ENCODE data around the gene ELN.
A peak's percentile ranks its signal among the peaks of the same experiment; 100 is the strongest.

Gene ELN

DNA sequence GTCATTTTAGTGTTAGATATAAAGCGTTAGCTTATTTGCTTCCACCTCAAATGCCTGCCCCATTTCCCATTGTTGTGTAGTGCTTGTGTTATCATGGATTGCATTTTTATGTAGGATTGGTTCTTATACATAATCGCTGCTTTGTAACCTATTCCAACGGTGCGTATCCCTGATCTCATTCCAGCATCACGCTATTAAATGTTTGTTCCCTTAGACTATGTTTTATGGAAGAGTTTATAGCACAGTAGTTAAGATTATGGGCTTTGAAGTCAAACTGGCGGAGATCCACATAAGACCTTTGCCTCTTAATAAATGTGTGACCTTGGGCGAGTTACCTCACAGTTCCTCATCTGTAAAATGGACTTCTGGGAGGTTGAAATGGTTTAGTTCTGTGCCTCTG is 34.0 kb upstream of the ELN start:
- H3K9me3 Mint-ChIP-seq = peaks cover 21% of the 10 kb centered on the region
- H3K4me3 Mint-ChIP-seq = no peak overlapping the region
- H3K27ac Mint-ChIP-seq = no peak overlapping the region

DNA sequence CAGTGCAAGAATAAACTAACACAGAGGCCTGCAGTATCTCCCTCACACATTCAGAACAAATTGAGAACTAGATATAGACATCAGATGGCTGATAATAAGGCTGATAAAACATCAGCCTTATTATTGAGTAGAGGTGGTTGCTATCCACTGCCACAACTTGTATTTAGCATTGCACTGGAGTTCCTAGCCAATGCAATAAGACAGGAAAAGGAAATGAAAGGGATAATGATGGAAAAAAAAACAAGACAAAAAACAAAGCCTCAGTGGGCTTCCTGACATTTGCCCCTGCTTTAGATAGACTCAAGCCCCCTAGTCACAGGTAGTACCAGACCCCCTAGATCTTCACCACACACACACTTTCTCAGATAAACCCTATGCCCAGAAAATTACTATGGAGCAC is 33.2 kb upstream of the ELN start:
- Mint-ChIP-seq H3K4me1 (ENCODE audit: low read depth) (no peaks in the 10 kb centered on the region), H3K4me3 (no peak overlapping the region), H3K9me3 (peaks cover 21% of the 10 kb centered on the region), H3K27me3 (ENCODE audit: low read depth) (no peaks in the 10 kb centered on the region), H3K36me3 (ENCODE audit: low read depth) (no peaks in the 10 kb centered on the region), H3K27ac (no peak overlapping the region)
- DNase-seq (ENCODE audit: low spot score) = no peak

More for the DNA sequence above, 34.0 kb upstream of the ELN start:
- no peaks in the 10 kb centered on the region for H3K27me3 Mint-ChIP-seq (ENCODE audit: low read depth)
- no peaks in the 10 kb centered on the region for H3K36me3 Mint-ChIP-seq (ENCODE audit: low read depth)
- no peak for DNase-seq (ENCODE audit: low spot score)
- H3K4me1 Mint-ChIP-seq (ENCODE audit: low read depth) = no peaks in the 10 kb centered on the region

DNA sequence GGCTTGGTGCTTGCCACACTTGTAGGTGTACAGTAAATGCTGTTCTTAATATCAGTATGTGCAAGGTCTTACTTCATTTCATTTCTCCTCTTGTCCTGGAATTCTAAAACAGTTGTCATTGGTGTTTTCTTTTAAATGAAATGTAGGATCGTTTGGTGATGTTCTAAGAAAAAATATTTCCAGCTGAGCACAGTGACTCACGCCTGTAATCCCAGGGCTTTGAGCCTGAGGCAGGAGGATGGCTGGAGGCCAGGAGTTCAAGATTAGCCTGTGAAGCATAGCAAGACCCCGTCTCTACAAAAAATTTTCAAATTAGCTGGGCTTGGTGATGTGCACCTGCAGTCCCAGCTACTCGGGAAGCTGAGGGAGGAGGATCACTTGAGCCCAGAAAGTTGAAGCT is 32.6 kb upstream of the ELN start:
- Mint-ChIP-seq H3K9me3 (peaks cover 21% of the 10 kb centered on the region), H3K27ac (no peak overlapping the region), H3K4me3 (no peak overlapping the region), H3K27me3 (ENCODE audit: low read depth) (no peaks in the 10 kb centered on the region), H3K36me3 (ENCODE audit: low read depth) (no peaks in the 10 kb centered on the region), H3K4me1 (ENCODE audit: low read depth) (no peaks in the 10 kb centered on the region)
- DNase-seq (ENCODE audit: low spot score) = no peak

DNA sequence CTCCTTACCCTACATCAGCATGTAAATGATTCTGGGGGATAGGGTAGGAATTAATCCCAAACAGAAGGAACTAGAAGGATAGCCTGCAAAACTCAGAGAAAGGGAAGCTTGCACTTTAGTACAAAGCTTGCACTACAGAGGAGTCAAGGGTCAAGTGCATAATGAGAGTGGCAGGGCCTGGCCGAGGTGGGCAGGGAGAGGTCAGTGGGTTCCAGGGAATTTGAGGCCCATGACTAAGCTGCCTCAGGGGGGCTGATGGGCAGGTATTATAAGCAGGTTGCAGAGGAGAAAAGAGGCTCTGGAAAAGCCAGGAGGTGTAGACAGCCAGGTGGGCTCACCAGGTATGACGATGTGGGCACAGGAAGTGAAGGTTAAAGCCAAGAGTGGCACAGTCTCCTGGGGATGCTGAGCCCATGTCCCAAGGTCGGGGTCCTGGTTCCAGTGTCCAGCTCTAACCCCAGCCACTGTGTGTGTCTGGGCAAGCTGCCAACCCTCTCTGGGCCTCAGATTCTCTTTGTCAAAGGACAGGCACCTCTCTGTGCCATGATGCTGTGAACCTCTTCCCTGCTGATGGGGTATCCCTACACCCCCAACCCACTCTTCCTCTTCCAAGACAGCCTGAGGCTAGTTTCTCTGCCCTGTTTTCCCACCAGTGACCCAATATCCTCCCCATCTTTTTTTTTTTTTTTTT is 32.0 kb upstream of the ELN start:
- no peaks in the 10 kb centered on the region for H3K27me3 Mint-ChIP-seq (ENCODE audit: low read depth)
- H3K4me1 Mint-ChIP-seq (ENCODE audit: low read depth) = no peaks in the 10 kb centered on the region
- DNase-seq (ENCODE audit: low spot score) = no peak
- no peaks in the 10 kb centered on the region for H3K36me3 Mint-ChIP-seq (ENCODE audit: low read depth)
- H3K9me3 Mint-ChIP-seq = peaks cover 21% of the 10 kb centered on the region
- H3K4me3 Mint-ChIP-seq = no peak overlapping the region
- no peak overlapping the region for H3K27ac Mint-ChIP-seq

DNA sequence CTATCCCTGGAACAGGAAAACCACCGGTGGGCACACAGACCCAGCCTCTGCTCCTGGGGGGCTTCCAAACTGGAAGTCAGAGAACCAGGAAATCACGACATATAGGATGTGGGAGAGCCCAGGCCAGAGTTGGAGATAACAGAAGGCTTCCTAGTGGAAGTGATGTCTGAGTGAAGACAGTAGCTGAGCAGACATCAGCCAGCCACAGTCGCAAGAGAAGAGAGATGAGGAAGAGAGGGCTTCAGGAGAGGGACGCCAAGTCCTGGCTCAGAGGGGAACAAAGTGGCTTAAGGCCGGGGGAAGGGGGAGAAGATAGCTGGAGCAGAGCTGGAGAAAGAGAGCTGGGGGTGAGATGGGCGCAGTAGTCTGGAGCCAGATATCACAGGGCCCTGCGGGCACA is 30.9 kb upstream of the ELN start:
- Mint-ChIP-seq H3K4me3 (no peak overlapping the region), H3K36me3 (ENCODE audit: low read depth) (no peaks in the 10 kb centered on the region), H3K4me1 (ENCODE audit: low read depth) (peaks cover 2% of the 10 kb centered on the region)

DNA sequence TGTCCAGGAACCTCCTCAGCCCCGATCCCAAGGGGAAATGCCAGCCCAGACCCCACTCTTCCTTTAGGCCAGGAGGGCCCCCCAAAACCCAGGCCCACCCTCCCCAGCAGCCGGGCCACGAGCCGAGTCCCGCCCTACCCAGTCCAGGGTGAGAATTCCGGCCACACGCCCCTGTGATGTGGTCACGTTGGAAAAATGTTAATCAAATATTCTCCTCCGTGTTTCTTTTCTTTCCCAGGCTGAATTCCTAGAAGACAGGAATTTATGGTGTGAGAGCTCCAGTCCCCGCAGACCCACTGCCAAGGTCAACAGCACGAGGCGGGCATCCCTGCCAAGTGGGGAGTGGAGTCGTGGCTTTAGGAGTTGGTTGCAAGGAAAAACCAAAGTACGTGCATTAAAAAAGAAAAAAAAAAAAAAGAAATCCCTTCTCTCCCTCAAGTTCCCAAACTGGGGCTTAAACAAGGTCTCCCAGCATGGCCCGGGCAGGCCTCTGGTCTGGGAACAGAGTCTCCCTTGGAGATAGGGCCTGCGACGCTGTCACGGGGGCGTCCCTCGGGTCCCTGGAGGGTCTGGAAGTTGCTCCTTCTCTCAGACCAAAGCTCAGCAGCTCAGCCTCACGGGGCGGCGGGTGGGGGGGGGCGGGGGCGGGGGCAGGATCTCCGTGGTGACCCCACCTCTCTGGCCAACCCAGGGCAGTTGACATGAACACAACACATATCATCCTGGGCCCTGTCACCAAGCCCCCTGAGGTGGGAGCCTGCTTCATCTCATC is 28.1 kb upstream of the ELN start:
- Mint-ChIP-seq H3K27ac (no peak overlapping the region), H3K9me3 (peaks cover 11% of the 10 kb centered on the region), H3K4me1 (ENCODE audit: low read depth) (peaks cover 10% of the 10 kb centered on the region), H3K36me3 (ENCODE audit: low read depth) (no peaks in the 10 kb centered on the region), H3K4me3 (no peak overlapping the region), H3K27me3 (ENCODE audit: low read depth) (no peaks in the 10 kb centered on the region)
- DNase-seq (ENCODE audit: low spot score) = no peak

More for the DNA sequence above, 30.9 kb upstream of the ELN start:
- H3K27me3 Mint-ChIP-seq (ENCODE audit: low read depth) = no peaks in the 10 kb centered on the region
- DNase-seq (ENCODE audit: low spot score) = no peak
- peaks cover 21% of the 10 kb centered on the region for H3K9me3 Mint-ChIP-seq
- H3K27ac Mint-ChIP-seq = peak overlapping the region; percentile 32

DNA sequence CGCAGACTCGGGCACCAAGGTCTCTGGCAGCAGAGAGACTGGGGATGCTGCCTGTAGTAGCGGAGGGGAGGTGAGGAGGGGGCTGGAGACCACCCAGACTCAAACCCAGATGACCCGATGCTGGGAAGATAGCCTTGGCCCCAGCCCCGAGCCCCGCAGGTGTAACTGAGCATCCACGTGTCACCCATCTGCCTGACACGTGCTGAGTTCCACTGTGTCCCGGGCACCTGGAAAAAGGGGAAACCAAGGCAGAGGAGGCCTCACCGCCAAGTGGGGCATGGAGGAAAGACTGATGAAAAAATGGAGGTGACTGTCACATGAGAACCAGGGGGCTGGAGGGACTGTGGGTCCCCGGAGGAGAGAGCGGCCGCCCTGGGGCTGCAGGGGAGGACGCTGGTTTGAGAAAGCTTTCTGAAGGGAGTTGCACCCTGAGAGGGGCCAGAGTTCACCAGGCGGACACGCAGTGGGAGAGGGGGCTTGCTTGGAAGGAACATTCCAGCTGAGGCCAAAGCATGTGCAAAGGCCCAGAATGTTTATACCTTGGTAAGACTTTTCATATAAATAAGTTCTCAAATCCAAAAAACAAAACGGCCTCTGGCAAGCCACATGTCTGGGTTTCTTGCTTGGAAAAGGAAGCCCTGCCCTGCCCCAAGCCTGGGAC is 27.4 kb upstream of the ELN start:
- Mint-ChIP-seq H3K27me3 (ENCODE audit: low read depth) (no peaks in the 10 kb centered on the region), H3K27ac (no peak overlapping the region), H3K4me3 (no peak overlapping the region), H3K9me3 (peaks cover 3% of the 10 kb centered on the region), H3K36me3 (ENCODE audit: low read depth) (no peaks in the 10 kb centered on the region), H3K4me1 (ENCODE audit: low read depth) (peaks cover 10% of the 10 kb centered on the region)
- no peak for DNase-seq (ENCODE audit: low spot score)

DNA sequence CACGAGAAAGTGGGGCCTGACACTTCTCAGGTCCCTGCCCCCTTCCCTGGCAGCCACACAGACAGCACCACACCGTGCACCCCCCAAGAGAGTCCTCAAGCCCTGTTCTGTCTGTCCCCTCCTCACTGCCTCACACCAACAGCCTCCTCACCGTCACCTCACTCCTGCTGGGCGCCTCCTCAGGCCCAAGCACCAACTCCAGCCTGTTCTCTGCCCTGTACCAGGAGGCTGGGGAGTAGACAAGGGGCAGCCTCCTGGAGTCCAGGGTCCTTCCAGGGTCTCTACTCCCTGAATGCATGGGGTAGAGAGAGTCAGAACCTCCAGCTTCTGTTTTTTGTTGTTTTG is 26.9 kb upstream of the ELN start:
- H3K4me3 Mint-ChIP-seq = no peak overlapping the region
- H3K27me3 Mint-ChIP-seq (ENCODE audit: low read depth) = no peaks in the 10 kb centered on the region
- H3K4me1 Mint-ChIP-seq (ENCODE audit: low read depth) = peaks cover 10% of the 10 kb centered on the region
- no peaks in the 10 kb centered on the region for H3K9me3 Mint-ChIP-seq
- DNase-seq (ENCODE audit: low spot score) = no peak
- H3K36me3 Mint-ChIP-seq (ENCODE audit: low read depth) = no peaks in the 10 kb centered on the region
- H3K27ac Mint-ChIP-seq = no peak overlapping the region

DNA sequence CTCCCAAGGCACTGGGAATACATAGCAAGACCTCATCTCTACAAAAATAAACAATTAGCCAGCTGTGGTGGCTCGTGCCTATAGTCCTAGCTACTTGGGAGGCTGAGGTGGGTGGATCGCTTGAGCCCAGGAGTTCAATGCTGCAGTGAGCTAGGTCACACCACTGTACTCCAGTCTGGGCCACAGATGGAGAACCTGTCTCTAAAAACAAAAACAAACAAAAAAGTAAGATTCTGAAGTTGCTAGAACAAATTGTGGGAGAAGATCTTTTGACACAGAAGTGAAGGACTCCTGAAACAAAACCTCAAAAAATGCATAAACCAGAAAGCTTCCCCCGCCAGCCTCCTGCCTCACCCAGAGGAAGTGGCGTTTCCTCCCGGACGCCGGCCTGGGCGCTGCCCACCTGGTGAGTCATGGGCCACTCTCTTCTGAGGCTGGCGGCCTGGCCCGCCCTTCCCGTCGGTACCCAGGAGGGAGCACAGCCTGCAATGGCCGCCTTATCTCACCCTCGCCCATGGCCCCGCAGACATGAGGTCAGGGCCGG is 25.4 kb upstream of the ELN start:
- no peaks in the 10 kb centered on the region for H3K27me3 Mint-ChIP-seq (ENCODE audit: low read depth)
- H3K36me3 Mint-ChIP-seq (ENCODE audit: low read depth) = no peaks in the 10 kb centered on the region
- H3K4me1 Mint-ChIP-seq (ENCODE audit: low read depth) = peaks cover 10% of the 10 kb centered on the region
- H3K4me3 Mint-ChIP-seq = peak overlapping the region; percentile 52
- no peaks in the 10 kb centered on the region for H3K9me3 Mint-ChIP-seq
- DNase-seq (ENCODE audit: low spot score) = peak; percentile 29
- H3K27ac Mint-ChIP-seq = peak overlapping the region; percentile 69

DNA sequence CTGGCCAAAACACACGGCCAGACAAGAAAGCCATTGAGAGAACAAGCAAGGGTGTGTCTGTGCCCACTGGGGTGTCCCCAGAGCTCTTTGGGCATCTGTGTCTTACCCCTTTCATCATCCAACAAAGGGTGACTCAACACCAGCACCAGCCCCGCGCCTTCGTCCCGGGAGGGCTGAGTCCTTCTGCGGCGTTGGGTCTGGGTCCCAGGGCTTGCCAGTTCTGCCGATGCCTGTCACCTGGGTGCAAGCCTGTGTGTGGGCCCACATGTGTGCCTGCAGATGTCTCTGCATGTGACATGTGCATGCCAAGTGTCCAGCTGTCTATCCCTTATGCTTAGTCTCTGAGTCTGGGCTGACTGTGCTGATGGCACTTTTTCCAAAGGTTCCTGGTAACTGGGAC is 24.4 kb upstream of the ELN start:
- H3K36me3 Mint-ChIP-seq (ENCODE audit: low read depth) = no peaks in the 10 kb centered on the region
- H3K27ac Mint-ChIP-seq = no peak overlapping the region
- no peak overlapping the region for H3K4me3 Mint-ChIP-seq
- no peak for DNase-seq (ENCODE audit: low spot score)
- no peaks in the 10 kb centered on the region for H3K9me3 Mint-ChIP-seq
- H3K4me1 Mint-ChIP-seq (ENCODE audit: low read depth) = peaks cover 10% of the 10 kb centered on the region
- H3K27me3 Mint-ChIP-seq (ENCODE audit: low read depth) = no peaks in the 10 kb centered on the region

DNA sequence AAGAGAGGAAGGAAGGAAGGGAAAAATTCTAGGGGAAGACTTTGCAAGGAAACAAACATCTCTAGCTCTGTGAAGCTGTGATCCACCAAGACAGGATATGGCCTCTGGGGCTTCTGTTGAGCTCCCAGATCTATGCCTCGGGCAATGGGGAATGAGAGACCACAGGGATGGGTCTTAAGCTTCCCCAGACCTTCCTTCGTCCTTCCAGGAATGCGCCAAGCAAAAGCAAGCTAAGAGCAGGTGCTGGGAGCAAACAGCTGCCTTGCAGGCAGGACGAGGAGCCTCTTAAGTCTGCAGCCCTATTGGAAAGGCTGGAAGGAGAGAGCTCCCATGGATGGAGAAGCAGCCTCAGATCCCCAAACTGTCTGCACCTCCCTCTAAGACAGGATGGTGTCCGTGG is 21.9 kb upstream of the ELN start:
- Mint-ChIP-seq H3K9me3 (no peaks in the 10 kb centered on the region), H3K36me3 (ENCODE audit: low read depth) (no peaks in the 10 kb centered on the region), H3K4me1 (ENCODE audit: low read depth) (peaks cover 10% of the 10 kb centered on the region), H3K27ac (no peak overlapping the region), H3K27me3 (ENCODE audit: low read depth) (no peaks in the 10 kb centered on the region), H3K4me3 (no peak overlapping the region)
- DNase-seq (ENCODE audit: low spot score) = no peak

DNA sequence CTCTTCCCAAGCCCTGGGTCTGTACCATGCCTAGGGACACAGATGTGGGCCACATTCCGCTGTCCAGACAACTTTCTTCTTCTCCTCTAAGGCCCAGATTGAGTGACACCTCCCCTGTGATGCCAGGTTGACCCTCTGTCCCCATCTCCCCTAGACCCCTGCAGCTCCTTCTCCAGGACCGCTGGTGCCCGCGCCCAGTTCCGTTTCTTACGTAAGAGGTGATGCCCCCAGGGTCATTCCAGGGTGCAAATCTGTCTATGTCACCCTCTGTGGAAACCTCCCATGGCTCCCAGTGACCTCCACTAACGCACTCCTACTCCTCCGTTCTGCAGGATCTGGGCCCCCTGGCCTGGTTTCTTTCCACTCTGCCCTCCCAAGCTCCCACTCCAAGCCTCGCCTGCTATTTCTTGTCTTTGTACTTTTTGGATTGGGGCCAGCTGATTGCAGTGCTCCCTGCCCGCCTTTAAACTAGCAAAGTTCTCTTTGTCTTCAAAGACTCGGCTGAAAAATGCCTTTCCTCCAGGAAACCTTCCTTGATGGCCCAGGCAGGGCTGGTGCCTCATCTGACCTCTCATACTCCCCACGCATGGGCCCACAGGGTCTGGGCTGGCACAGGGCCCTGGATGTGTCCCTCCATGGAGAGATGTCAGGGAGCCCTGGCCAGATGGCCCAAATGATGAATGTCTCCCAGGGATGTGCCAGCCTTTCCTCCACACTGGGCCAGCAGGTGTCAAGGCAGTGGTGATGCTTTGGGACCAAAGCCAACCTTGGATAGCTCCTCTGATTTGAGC is 21.3 kb upstream of the ELN start:
- Mint-ChIP-seq H3K36me3 (ENCODE audit: low read depth) (no peaks in the 10 kb centered on the region), H3K27ac (no peak overlapping the region), H3K9me3 (no peaks in the 10 kb centered on the region), H3K4me3 (no peak overlapping the region), H3K4me1 (ENCODE audit: low read depth) (peaks cover 10% of the 10 kb centered on the region), H3K27me3 (ENCODE audit: low read depth) (no peaks in the 10 kb centered on the region)
- DNase-seq (ENCODE audit: low spot score) = no peak

DNA sequence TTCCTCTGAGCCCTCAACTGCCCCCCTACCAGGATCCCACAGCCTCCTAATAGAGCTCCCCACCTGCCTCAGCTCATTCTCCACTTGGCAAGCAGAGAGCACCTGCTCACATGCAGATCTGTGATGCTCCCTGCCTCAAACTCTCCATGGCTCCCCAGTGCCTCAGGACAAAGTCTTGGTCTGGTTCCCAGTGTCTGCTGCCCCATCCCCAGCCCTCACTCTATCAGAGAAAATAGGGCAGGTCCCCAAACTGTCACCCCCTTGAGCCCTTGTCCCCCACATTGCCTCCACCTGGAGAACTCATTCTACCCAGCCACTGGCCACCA is 20.8 kb upstream of the ELN start:
- H3K36me3 Mint-ChIP-seq (ENCODE audit: low read depth) = no peaks in the 10 kb centered on the region
- H3K9me3 Mint-ChIP-seq = no peaks in the 10 kb centered on the region
- no peaks in the 10 kb centered on the region for H3K27me3 Mint-ChIP-seq (ENCODE audit: low read depth)
- peaks cover 7% of the 10 kb centered on the region for H3K4me1 Mint-ChIP-seq (ENCODE audit: low read depth)
- no peak for DNase-seq (ENCODE audit: low spot score)
- H3K27ac Mint-ChIP-seq = no peak overlapping the region
- no peak overlapping the region for H3K4me3 Mint-ChIP-seq

DNA sequence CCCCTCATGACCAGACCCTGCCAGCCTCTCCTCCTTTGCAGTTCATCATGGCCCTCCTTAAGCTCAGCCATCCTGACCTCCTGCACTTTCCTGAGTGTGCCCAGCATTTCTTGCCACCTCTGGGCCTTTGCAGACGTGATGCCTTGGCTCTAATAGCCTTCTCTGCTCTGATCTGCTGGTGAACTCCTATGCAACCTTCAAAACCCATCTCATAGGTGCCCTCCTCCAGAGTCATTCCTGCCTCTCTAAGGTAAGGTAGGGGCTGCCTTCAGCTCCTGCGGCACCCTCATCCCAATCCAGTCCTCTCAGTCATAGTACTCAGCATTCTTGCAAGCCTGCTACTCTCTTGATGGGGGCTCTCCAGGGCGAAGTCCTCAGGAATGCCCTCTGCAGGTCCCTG is 19.3 kb upstream of the ELN start:
- H3K4me1 Mint-ChIP-seq (ENCODE audit: low read depth) = no peaks in the 10 kb centered on the region
- H3K27ac Mint-ChIP-seq = no peak overlapping the region
- H3K27me3 Mint-ChIP-seq (ENCODE audit: low read depth) = no peaks in the 10 kb centered on the region
- no peaks in the 10 kb centered on the region for H3K36me3 Mint-ChIP-seq (ENCODE audit: low read depth)
- DNase-seq (ENCODE audit: low spot score) = no peak
- H3K9me3 Mint-ChIP-seq = no peaks in the 10 kb centered on the region
- no peak overlapping the region for H3K4me3 Mint-ChIP-seq
